Measurements from ENCODE around the gene FYCO1.

- TF ChIP-seq EZH2phosphoT487 (IDR thresholded peaks at IDR 0.05; ENCODE audit: insufficient read depth, low read depth) (no peak), EZH2 (IDR thresholded peaks at IDR 0.05; ENCODE audit: insufficient read depth, poor library complexity, severe bottlenecking) (no peak)
These were observed 35.6 kb upstream of the FYCO1 start for GRCh38 chr3:46031269-46031668.
